H1 (cell line): ENCODE measurements around the gene DOCK9. TPM values are rescaled to one million over a fixed set of nuclear protein-coding genes. Genes with fewer than 3 reads are reported as not detected.

Source experiments
- CTCF ChIA-PET: fragments of 300-600 bp; sonication (Branson Sonifier 250); formaldehyde crosslinking; loops from one replicate; lab custom pipeline; 2021; ENCODE audit not compliant: partially characterized antibody; lab: Charles Lee
- POLR2A ChIA-PET: fragments of 300-600 bp; sonication (Branson Sonifier 250); formaldehyde crosslinking; loops from one replicate; lab custom pipeline; 2021; ENCODE audit warnings: inconsistent platforms; ENCODE audit not compliant: partially characterized antibody; lab: Charles Lee
- DNase-seq, 2 experiments: peaks; one replicate each; pipeline versions ENCODE4 v3.0.0 to v3.0.0-alpha.2; 2010 to 2022; ENCODE audit warnings: low spot score in 2 of 2, low read depth in 1 of 2, mixed read lengths in 1 of 2
- FAIRE-seq: peaks from 2 replicates; lab custom pipeline; 2011; peaks lifted over from hg19 to GRCh38; lab: Jason Lieb, UNC
- H2AFZ ChIP-seq: 2 replicates; pipeline ENCODE4 v1.8.1; 2012; ENCODE audit warnings: low read length, inconsistent platforms
- H2AK5ac ChIP-seq: 2 replicates; pipeline ENCODE4 v1.6.1; 2013; ENCODE audit warnings: low read depth, low read length
- H2BK120ac ChIP-seq: replicated peaks from 2 replicates; pipeline ENCODE3; 2013; ENCODE audit warnings: low read depth, low read length, inconsistent platforms
- H2BK12ac ChIP-seq: 2 replicates; pipeline ENCODE4 v1.6.1; 2013; ENCODE audit warnings: low read depth, low read length
- H2BK15ac ChIP-seq: 2 replicates; pipeline ENCODE4 v1.6.1; 2013; ENCODE audit warnings: low read length
- H2BK20ac ChIP-seq: 2 replicates; pipeline ENCODE4 v1.6.1; 2013; ENCODE audit warnings: low read length
- H2BK5ac ChIP-seq: 2 replicates; pipeline ENCODE4 v1.6.1; 2013; ENCODE audit warnings: low read depth, low read length
- H3K14ac ChIP-seq: 2 replicates; pipeline ENCODE4 v1.6.1; 2013; ENCODE audit warnings: inconsistent platforms; ENCODE audit not compliant: insufficient read length
- H3K18ac ChIP-seq: 2 replicates; pipeline ENCODE4 v1.6.1; 2013; ENCODE audit warnings: low read length; ENCODE audit errors: extremely low read depth
- H3K23ac ChIP-seq: 2 replicates; pipeline ENCODE4 v1.6.1; 2013; ENCODE audit warnings: inconsistent platforms; ENCODE audit not compliant: insufficient read length
- H3K23me2 ChIP-seq: 2 replicates; pipeline ENCODE4 v1.6.1; 2013; ENCODE audit warnings: low read depth, low read length
- H3K27ac ChIP-seq: 2 replicates; pipeline ENCODE4 v1.6.1; 2011; ENCODE audit warnings: low read depth, low read length, inconsistent platforms
- H3K27me3 ChIP-seq, 4 experiments: replicated peaks in 1 of 4; 1 replicate in 1 of 4; 2 replicates in 3 of 4; pipeline versions ENCODE4 v1.6.1 to v1.8.1; 2011 to 2013; ENCODE audit warnings: low read length in 3 of 4, mild to moderate bottlenecking in 3 of 4, inconsistent platforms in 2 of 4, mixed read lengths in 2 of 4, moderate library complexity in 1 of 4; ENCODE audit not compliant: control insufficient read depth in 3 of 4, insufficient read depth in 3 of 4; ENCODE audit errors: extremely low read depth in 1 of 4
- H3K36me3 ChIP-seq, 4 experiments: 2 replicates each; pipeline versions ENCODE4 v1.6.1 to v1.8.1; 2011 to 2013; ENCODE audit warnings: mild to moderate bottlenecking in 4 of 4, low read length in 3 of 4, moderate library complexity in 2 of 4, control low read depth in 1 of 4, inconsistent platforms in 1 of 4; ENCODE audit not compliant: insufficient read depth in 4 of 4, control insufficient read depth in 2 of 4
- H3K4ac ChIP-seq: replicated peaks from 2 replicates; pipeline ENCODE3; 2013; ENCODE audit warnings: low read length, low read depth, mixed read lengths, inconsistent platforms; ENCODE audit not compliant: insufficient read length
- H3K4me1 ChIP-seq, 4 experiments: replicated peaks in 1 of 4; 1 replicate in 1 of 4; 2 replicates in 3 of 4; pipeline versions ENCODE4 v1.6.1 to v1.8.1; 2011 to 2013; ENCODE audit warnings: low read length in 3 of 4, inconsistent platforms in 2 of 4, mixed read lengths in 1 of 4; ENCODE audit not compliant: insufficient read depth in 4 of 4, control insufficient read depth in 3 of 4
- H3K4me2 ChIP-seq, 2 experiments: 2 replicates each; pipeline versions ENCODE4 v1.6.1 to v1.8.1; 2011 to 2013; ENCODE audit warnings: low read depth in 2 of 2, low read length in 2 of 2, control low read depth in 1 of 2, inconsistent platforms in 1 of 2, mild to moderate bottlenecking in 1 of 2; ENCODE audit not compliant: insufficient read depth in 1 of 2
- H3K4me3 ChIP-seq, 4 experiments: fragments of 200-600, 300-600 bp in 1 of 4; sonication (generic), shearing (Covaris generic), sonication (Bioruptor Twin) in 1 of 4; 2 replicates each; pipeline versions ENCODE4 v1.5.1 to v1.8.1; 2011 to 2016; ENCODE audit warnings: low read length in 4 of 4, low read depth in 3 of 4, control low read depth in 2 of 4, inconsistent platforms in 2 of 4, mild to moderate bottlenecking in 2 of 4, mixed read lengths in 1 of 4, moderate library complexity in 1 of 4; ENCODE audit not compliant: insufficient read depth in 2 of 4; ENCODE audit errors: extremely low read depth in 1 of 4
- H3K56ac ChIP-seq: replicated peaks from 2 replicates; pipeline ENCODE3; 2013; ENCODE audit warnings: low read depth, mild to moderate bottlenecking, mixed read lengths, low read length, inconsistent platforms; ENCODE audit not compliant: insufficient read length
- H3K79me1 ChIP-seq: 2 replicates; pipeline ENCODE4 v1.6.1; 2013; ENCODE audit warnings: low read depth, low read length, control low read depth
- H3K79me2 ChIP-seq, 2 experiments: 2 replicates each; pipeline versions ENCODE4 v1.6.1 to v1.8.1; 2012 to 2013; ENCODE audit warnings: low read length in 2 of 2, mild to moderate bottlenecking in 2 of 2, inconsistent platforms in 1 of 2; ENCODE audit not compliant: insufficient read depth in 2 of 2, control insufficient read depth in 1 of 2
- H3K9ac ChIP-seq, 4 experiments: replicated peaks in 1 of 4; 1 replicate in 1 of 4; 2 replicates in 3 of 4; pipeline versions ENCODE4 v1.6.1 to v1.8.1; 2011 to 2013; ENCODE audit warnings: low read depth in 3 of 4, low read length in 3 of 4, control low read depth in 2 of 4, mild to moderate bottlenecking in 2 of 4, moderate library complexity in 2 of 4, inconsistent platforms in 1 of 4; ENCODE audit errors: extremely low read depth in 1 of 4
- H3K9me3 ChIP-seq, 2 experiments: 2 replicates each; pipeline versions ENCODE4 v1.6.1 to v1.8.1; 2012 to 2013; ENCODE audit warnings: mild to moderate bottlenecking in 2 of 2, moderate library complexity in 2 of 2, control low read depth in 1 of 2, inconsistent platforms in 1 of 2, low read depth in 1 of 2, low read length in 1 of 2, mixed read lengths in 1 of 2; ENCODE audit not compliant: insufficient read depth in 2 of 2
- H4K20me1 ChIP-seq, 2 experiments: replicated peaks in 1 of 2; 2 replicates each; pipeline versions ENCODE3 to v1.8.1; 2011 to 2013; ENCODE audit warnings: inconsistent platforms in 2 of 2, low read length in 2 of 2, mild to moderate bottlenecking in 1 of 2; ENCODE audit not compliant: insufficient read depth in 2 of 2, control insufficient read depth in 1 of 2
- H4K5ac ChIP-seq: 2 replicates; pipeline ENCODE4 v1.6.1; 2013; ENCODE audit warnings: low read length, low read depth, mixed read lengths, inconsistent platforms; ENCODE audit not compliant: insufficient read length
- H4K8ac ChIP-seq: 2 replicates; pipeline ENCODE4 v1.8.0; 2013; ENCODE audit warnings: mild to moderate bottlenecking, moderate library complexity, low read length, inconsistent platforms; ENCODE audit not compliant: insufficient read depth; ENCODE audit errors: extremely low read depth
- H4K91ac ChIP-seq: replicated peaks from 2 replicates; pipeline ENCODE3; 2013; ENCODE audit warnings: low read length, mixed read lengths, inconsistent platforms; ENCODE audit not compliant: insufficient read length
- CBX5 ChIP-seq: fragments of 300-800, 300-1000 bp; sonication (generic); IDR thresholded peaks from 2 replicates; pipeline ENCODE4 v1.7.1; 2016; ENCODE audit warnings: antibody characterized with exemption, low read length, low read depth
- CHD1 ChIP-seq: IDR thresholded peaks from 2 replicates; pipeline ENCODE4 v1.6.1; 2012; ENCODE audit warnings: low read depth, low read length, improper control_type of control experiment
- EGR1 ChIP-seq: IDR thresholded peaks from 2 replicates; pipeline ENCODE4 v1.6.1; 2011; ENCODE audit warnings: low read depth, low read length, borderline replicate concordance
- HDAC2 ChIP-seq, 2 experiments: fragments of 300-600 bp in 1 of 2; sonication (generic) in 1 of 2; IDR thresholded peaks; 2 replicates each; pipeline ENCODE4 v1.6.1; 2011 to 2012; ENCODE audit warnings: low read depth in 2 of 2, low read length in 2 of 2, mild to moderate bottlenecking in 2 of 2, moderate library complexity in 2 of 2, borderline replicate concordance in 1 of 2, inconsistent platforms in 1 of 2
- JUN ChIP-seq: IDR thresholded peaks from 2 replicates; pipeline ENCODE4 v1.6.1; 2011; ENCODE audit warnings: low read depth, mild to moderate bottlenecking, improper control_type of control experiment, low read length
- JUND ChIP-seq: IDR thresholded peaks from 2 replicates; pipeline ENCODE4 v1.6.1; 2011; ENCODE audit warnings: mild to moderate bottlenecking, improper control_type of control experiment, low read length
- NANOG ChIP-seq: IDR thresholded peaks from 2 replicates; pipeline ENCODE4 v1.6.1; 2011; ENCODE audit warnings: low read length, low read depth, mild to moderate bottlenecking, inconsistent platforms; ENCODE audit not compliant: insufficient read depth, poor library complexity, severe bottlenecking
- POLR2A ChIP-seq, 2 experiments: IDR thresholded peaks; 1 replicate in 1 of 2; 2 replicates in 1 of 2; pipeline ENCODE4 v1.6.1; 2011; ENCODE audit warnings: low read depth in 2 of 2, low read length in 2 of 2, mild to moderate bottlenecking in 2 of 2; ENCODE audit errors: control extremely low read depth in 1 of 2
- RXRA ChIP-seq: IDR thresholded peaks from 2 replicates; pipeline ENCODE4 v1.6.1; 2011; ENCODE audit warnings: low read depth, mild to moderate bottlenecking, low read length, moderate library complexity; ENCODE audit not compliant: insufficient read depth
- SIN3A ChIP-seq, 2 experiments: IDR thresholded peaks in 1 of 2; conservative IDR thresholded peaks in 1 of 2; 2 replicates each; pipeline ENCODE4 v1.6.1; 2011 to 2012; ENCODE audit warnings: low read length in 2 of 2, improper control_type of control experiment in 1 of 2, low read depth in 1 of 2, mild to moderate bottlenecking in 1 of 2
- SP2 ChIP-seq: IDR thresholded peaks from 2 replicates; pipeline ENCODE4 v1.6.1; 2012; ENCODE audit warnings: mild to moderate bottlenecking, low read length, inconsistent platforms
- YY1 ChIP-seq: IDR thresholded peaks from 2 replicates; pipeline ENCODE4 v1.6.1; 2011; ENCODE audit warnings: low read depth, mild to moderate bottlenecking, low read length
- WGBS, 2 experiments: shearing (Covaris generic) in 1 of 2; methylation state at CpG; one replicate each; pipeline versions ENCODE4 v1.1.6 to v1.1.7; 2013 to 2015; ENCODE audit warnings: low lambda C conversion rate in 2 of 2, mixed read lengths in 2 of 2, inconsistent platforms in 1 of 2, low coverage in 1 of 2, missing lambda C conversion rate in 1 of 2; ENCODE audit not compliant: insufficient replicate concordance in 2 of 2, insufficient coverage in 1 of 2, insufficient read length in 1 of 2; ENCODE audit errors: extremely low coverage in 1 of 2, missing lambda C conversion rate in 1 of 2; 5-methylcytosine and 5-hydroxymethylcytosine counted together
- polyA plus RNA-seq, 7 experiments: library from polyadenylated mRNA; depleted of rRNA in 3 of 7; stranded (reverse) in 5 of 7; unstranded in 2 of 7; fragments of >200 nt in 5 of 7; fragments of 200-250 nt in 2 of 7; gene quantifications; 1 replicate in 5 of 7; 2 replicates in 1 of 7; 4 replicates in 1 of 7; pipeline versions ENCODE4 v1.2.1 to v1.2.3, GENCODE V29; 2011 to 2013; ENCODE audit warnings: missing spikeins in 2 of 7, mixed read lengths in 2 of 7
- total RNA-seq: library from RNA; stranded (reverse); fragmentation: NEBNext Ultra II Directional; extraction: Animal tissue kit (Norgen Biotek cat#: 25700); gene quantifications from 2 replicates; pipeline ENCODE4 v1.2.1, GENCODE V29; 2021

The DOCK9 gene
- total and polyA plus RNA-seq, 2 of the 8 experiments (the other 6 are each of a cell fraction or from before 2014, with no cell fraction given), result 21.6 to 31.5 TPM

GRCh38 chr13:98997011-98997730 is 19.3 kb upstream of the DOCK9 start:
- Histone ChIP-seq H3K79me1 (no peaks in the 10 kb centered on the region; the same call in 1 of the 2 replicates), H3K56ac (no peak overlapping the region), H4K5ac (no peak overlapping the region), H2BK5ac (no peak overlapping the region; the same call in 1 of the 2 replicates), H3K18ac (no peak overlapping the region), H2BK20ac (0 out of 2 replicates have a peak overlapping the region, but pooled peaks have one; percentile 2), H3K4me2 (no peak overlapping the region), H4K20me1 (no peaks in the 10 kb centered on the region), H4K91ac (peak overlapping the region; percentile 70), H3K4me1 (peaks cover 0 to 16% (median 6%) of the 10 kb centered on the region in 4 experiments; a peak in 4 of 7 replicates)
- WGBS, 2 experiments, result 84% methylated on average over 11 of the region's 11 CpGs; no CpG with 5 or more reads in 1 of the 2 experiments
- peak in 1 of 2 experiments; percentile 40 for DNase-seq
- no peak for TF ChIP-seq SIN3A (conservative IDR thresholded peaks at IDR 0.05 in 1 of 2, IDR thresholded peaks at IDR 0.05 in 1 of 2; ENCODE audit: low read depth in 1 of 2, low read length in 2 of 2)
- TF ChIP-seq POLR2A (IDR thresholded peaks at IDR 0.05; ENCODE audit: control extremely low read depth in 1 of 2, low read depth in 2 of 2, low read length in 2 of 2), result no peak
- TF ChIP-seq YY1, result no peak
- no peak for TF ChIP-seq JUND
- TF ChIP-seq RXRA, result no peak
- TF ChIP-seq EGR1, result no peak
- no peak for TF ChIP-seq HDAC2 (IDR thresholded peaks at IDR 0.05; ENCODE audit: borderline replicate concordance in 1 of 2, low read depth in 2 of 2, low read length in 2 of 2)
- no peak for TF ChIP-seq CHD1
- no peak for TF ChIP-seq NANOG
- TF ChIP-seq JUN, result no peak
- no peak for TF ChIP-seq SP2
- TF ChIP-seq CBX5, result no peak
- TF ChIP-seq, all 59 proteins: peak for 0
- Histone ChIP-seq H2AFZ (no peak overlapping the region), H2BK12ac (no peak overlapping the region; the same call in 1 of the 2 replicates), H3K23me2 (no peaks in the 10 kb centered on the region), H3K36me3 (no peaks in the 10 kb centered on the region), H3K4me3 (no peak overlapping the region), H2BK120ac (no peak overlapping the region), H3K27me3 (no peaks in the 10 kb centered on the region), H3K79me2 (no peaks in the 10 kb centered on the region), H3K14ac (no peak overlapping the region), H3K9me3 (no peaks in the 10 kb centered on the region), H3K4ac (no peak overlapping the region), H4K8ac (no peak overlapping the region), H2AK5ac (no peak overlapping the region), H2BK15ac (0 out of 2 replicates have a peak overlapping the region, but pooled peaks have one; percentile 74), H3K9ac (no peak overlapping the region), H3K27ac (no peak overlapping the region), H3K23ac (no peak overlapping the region)
- ChIA-PET POLR2A (interaction anchor here (0.6 to 1.3 kb wide), 4 partner anchors 17 to 451 kb away, joined by 3 read pairs; no protein-coding TSS in a partner anchor), CTCF (interaction anchor here (0.6 to 3.1 kb wide), 5 partner anchors 30 to 421 kb away, joined by 3 to 9 read pairs (median 3); no protein-coding TSS in a partner anchor)
- no peak for FAIRE-seq
